Activated T-helper 17 cell treated with anti-CD3 and anti-CD28 coated beads, Interleukin-2, amount 50 U/mL, for 72 hours (primary cell): ENCODE data around the gene PTTG1IP. TPM values are rescaled to one million over a fixed set of nuclear protein-coding genes. Genes with fewer than 3 reads are reported as not detected.

ENCODE experiments used
- ATAC-seq: fragments of 150-1000 bp; cut with Tn5 transposase; replicated peaks from 2 replicates; pipeline ENCODE4 v1.10.0; 2021; ENCODE audit warnings: mild to moderate bottlenecking, moderate library complexity
- H3K27ac Mint-ChIP-seq: one replicate; pipeline ENCODE4 v1.8.0; 2022; ENCODE audit warnings: mixed read lengths
- H3K27me3 Mint-ChIP-seq: one replicate; pipeline ENCODE4 v1.8.0; 2022; ENCODE audit warnings: mixed read lengths
- H3K36me3 Mint-ChIP-seq: one replicate; pipeline ENCODE4 v1.8.0; 2022; ENCODE audit warnings: low read depth, mild to moderate bottlenecking, mixed read lengths
- H3K4me1 Mint-ChIP-seq: one replicate; pipeline ENCODE4 v1.8.0; 2022; ENCODE audit warnings: mixed read lengths
- H3K4me3 Mint-ChIP-seq: one replicate; pipeline ENCODE4 v1.8.0; 2022; ENCODE audit warnings: mild to moderate bottlenecking, mixed read lengths
- H3K9me3 Mint-ChIP-seq: one replicate; pipeline ENCODE4 v1.8.0; 2022; ENCODE audit warnings: mixed read lengths
- total RNA-seq, 2 donors: library from RNA; stranded (reverse); gene quantifications; one replicate each; pipeline ENCODE4 v1.2.3, GENCODE V29; 2022

PTTG1IP gene
- total RNA-seq, 2 donors from 2014 or later, result 76.5 to 78.8 TPM

- no peaks in the 10 kb centered on the region for H3K27me3 Mint-ChIP-seq
Observed at GRCh38 chr21:44903689-44904088, 30.2 kb upstream of the PTTG1IP start.

DNA sequence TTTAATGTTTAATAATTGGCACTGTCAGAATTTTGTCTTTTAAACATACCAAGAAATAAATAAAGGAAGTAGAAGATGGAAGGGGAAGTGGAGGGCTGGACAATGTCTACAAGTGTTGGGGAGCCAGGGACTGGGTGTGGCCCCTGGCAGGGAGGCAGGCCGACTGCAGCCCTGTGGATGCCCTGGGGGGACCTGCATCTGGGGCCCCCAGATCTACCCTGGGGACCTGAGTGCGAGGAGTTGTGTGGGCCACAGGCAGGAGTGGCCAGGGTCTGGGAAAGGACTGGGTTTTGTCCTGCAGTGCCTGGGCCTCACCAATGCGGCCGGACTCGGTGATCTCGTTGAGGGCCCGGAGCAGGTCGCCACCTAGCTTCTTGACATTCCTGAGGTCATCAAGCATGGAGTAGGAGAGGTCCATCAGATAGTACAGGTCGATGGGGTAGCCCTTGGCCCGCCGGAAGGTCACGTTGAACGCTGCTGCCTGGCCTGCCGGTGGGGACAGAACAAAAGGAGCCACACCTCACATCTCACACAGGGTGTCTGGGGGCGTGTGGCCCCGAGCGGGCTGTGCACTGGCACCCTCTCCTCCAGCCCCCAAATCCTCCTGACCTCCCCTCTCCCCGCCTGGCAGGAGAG is 29.7 kb upstream of the PTTG1IP start:
- Mint-ChIP-seq H3K4me3 (no peak overlapping the region), H3K36me3 (peaks cover 96% of the 10 kb centered on the region), H3K27me3 (no peaks in the 10 kb centered on the region), H3K9me3 (no peaks in the 10 kb centered on the region), H3K4me1 (peaks cover 12% of the 10 kb centered on the region), H3K27ac (peak overlapping the region; percentile 47)
- ATAC-seq, result no peak

More at GRCh38 chr21:44903689-44904088, 30.2 kb upstream of the PTTG1IP start:
- no peak for ATAC-seq
- peaks cover 94% of the 10 kb centered on the region for H3K36me3 Mint-ChIP-seq
- H3K27ac Mint-ChIP-seq, result no peak overlapping the region
- H3K4me3 Mint-ChIP-seq, result no peak overlapping the region
- H3K9me3 Mint-ChIP-seq, result no peaks in the 10 kb centered on the region
- peaks cover 12% of the 10 kb centered on the region for H3K4me1 Mint-ChIP-seq

DNA sequence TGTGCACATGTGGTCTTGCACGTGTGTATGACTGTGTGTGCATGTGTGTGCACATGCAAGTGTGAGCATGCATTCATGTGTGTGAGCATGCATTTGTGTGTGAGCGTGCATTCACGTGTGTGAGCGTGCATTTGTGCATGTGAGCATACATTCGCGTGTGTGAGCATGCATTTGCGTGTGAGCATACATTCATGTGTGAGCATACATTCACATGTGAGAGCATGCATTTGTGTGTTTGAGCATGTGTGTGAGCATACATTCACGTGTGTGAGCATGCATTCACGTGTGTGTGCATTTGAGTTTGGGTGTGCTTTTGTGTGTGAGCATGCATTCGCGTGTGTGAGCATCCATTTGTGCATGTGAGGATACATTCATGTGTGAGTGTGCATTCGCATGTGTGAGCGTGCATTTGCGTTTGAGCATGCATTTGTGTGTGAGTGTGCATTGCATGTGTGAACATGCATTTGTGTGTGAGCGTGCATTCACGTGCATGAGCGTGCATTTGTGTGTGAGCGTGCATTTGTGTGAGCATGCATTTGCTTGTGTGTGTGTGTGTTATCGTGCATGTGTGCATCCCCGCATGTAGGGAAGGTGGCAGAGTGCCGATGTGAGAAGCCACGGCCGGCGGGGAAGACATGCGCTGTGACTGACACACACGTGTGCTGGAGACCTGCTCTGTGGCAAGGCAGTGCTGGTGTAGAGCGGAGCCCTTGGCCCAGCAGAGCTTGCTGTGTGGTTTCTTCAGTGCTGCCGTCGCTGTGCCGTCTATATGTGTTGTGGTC is 29.0 kb upstream of the PTTG1IP start:
- peaks cover 95% of the 10 kb centered on the region for H3K36me3 Mint-ChIP-seq
- H3K4me1 Mint-ChIP-seq, result peaks cover 12% of the 10 kb centered on the region
- no peaks in the 10 kb centered on the region for H3K9me3 Mint-ChIP-seq
- ATAC-seq, result no peak
- no peak overlapping the region for H3K4me3 Mint-ChIP-seq
- H3K27me3 Mint-ChIP-seq, result no peaks in the 10 kb centered on the region
- peak overlapping the region; percentile 47 for H3K27ac Mint-ChIP-seq

DNA sequence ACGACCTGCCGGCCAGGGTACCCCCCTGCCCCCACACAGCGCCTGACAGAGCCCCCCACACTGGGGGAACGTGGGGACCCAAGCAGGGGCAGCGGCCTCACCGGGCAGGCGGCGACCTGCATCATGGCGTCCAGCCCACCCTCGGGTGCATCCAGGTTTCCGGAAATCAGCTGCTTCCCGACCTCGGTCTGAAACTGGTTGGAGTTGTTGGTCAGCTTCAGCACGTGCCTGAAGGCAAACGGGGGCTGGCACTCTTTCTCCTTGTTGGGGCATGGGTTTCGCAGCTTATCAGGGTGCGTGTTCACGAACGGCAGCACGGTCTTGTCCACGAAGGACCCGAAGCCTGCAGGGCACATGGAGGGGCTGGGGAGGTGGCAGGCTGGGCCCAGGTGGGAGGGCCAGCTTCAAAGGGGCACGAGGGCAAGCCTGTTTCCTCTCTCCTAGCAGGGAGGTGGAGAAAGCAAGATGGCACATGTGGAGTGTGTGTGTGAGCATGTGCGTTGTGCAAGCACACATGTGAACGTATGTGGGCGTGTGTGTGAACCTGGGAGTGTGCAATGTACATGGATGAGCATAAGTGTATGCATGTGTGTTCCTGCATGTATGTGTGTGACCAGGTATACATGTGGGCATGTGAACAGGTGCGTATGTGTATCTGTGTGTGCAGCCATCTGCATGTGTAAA is 28.0 kb upstream of the PTTG1IP start:
- Mint-ChIP-seq H3K9me3 (no peaks in the 10 kb centered on the region), H3K36me3 (peaks cover 88% of the 10 kb centered on the region), H3K27me3 (no peaks in the 10 kb centered on the region)

DNA sequence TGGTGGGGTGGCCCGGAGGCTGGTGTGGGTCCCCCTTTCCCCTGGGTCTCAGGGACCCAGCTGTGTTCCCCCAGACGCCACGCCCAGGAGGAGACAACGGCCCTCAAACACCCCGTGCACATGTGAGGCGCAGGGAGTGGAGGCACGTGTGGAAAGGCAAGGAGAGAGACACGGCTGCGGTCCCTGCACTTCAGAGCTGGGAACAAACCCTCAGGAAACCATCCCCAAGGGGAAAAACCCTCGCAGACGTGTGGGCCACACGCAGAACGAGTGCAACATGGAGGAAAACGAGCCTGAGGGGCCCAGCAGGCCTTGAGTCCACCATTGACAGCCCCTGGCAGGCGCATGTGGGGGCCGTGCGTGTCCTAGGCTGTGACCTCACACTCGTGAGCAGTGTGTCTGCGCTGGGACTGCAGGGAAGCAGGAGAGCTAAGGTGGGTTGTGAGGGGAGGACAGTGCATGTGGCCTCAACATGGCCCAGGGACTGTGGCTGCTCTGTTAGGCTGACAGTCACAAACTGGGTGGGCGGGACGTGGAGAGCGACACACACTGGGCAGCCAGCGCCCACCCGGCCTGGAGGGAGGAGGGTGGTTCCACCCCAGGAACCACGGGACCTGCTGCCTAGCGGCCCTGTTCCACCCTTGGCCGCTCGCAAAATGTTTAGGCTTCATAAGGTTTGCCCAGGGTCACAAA is 27.2 kb upstream of the PTTG1IP start:
- Mint-ChIP-seq H3K36me3 (peaks cover 87% of the 10 kb centered on the region), H3K4me1 (peaks cover 12% of the 10 kb centered on the region), H3K4me3 (no peak overlapping the region), H3K9me3 (no peaks in the 10 kb centered on the region), H3K27me3 (no peaks in the 10 kb centered on the region), H3K27ac (no peak overlapping the region)
- no peak for ATAC-seq

More for the DNA sequence above, 28.0 kb upstream of the PTTG1IP start:
- Mint-ChIP-seq H3K4me1 (peaks cover 12% of the 10 kb centered on the region), H3K4me3 (no peak overlapping the region), H3K27ac (no peak overlapping the region)
- no peak for ATAC-seq

DNA sequence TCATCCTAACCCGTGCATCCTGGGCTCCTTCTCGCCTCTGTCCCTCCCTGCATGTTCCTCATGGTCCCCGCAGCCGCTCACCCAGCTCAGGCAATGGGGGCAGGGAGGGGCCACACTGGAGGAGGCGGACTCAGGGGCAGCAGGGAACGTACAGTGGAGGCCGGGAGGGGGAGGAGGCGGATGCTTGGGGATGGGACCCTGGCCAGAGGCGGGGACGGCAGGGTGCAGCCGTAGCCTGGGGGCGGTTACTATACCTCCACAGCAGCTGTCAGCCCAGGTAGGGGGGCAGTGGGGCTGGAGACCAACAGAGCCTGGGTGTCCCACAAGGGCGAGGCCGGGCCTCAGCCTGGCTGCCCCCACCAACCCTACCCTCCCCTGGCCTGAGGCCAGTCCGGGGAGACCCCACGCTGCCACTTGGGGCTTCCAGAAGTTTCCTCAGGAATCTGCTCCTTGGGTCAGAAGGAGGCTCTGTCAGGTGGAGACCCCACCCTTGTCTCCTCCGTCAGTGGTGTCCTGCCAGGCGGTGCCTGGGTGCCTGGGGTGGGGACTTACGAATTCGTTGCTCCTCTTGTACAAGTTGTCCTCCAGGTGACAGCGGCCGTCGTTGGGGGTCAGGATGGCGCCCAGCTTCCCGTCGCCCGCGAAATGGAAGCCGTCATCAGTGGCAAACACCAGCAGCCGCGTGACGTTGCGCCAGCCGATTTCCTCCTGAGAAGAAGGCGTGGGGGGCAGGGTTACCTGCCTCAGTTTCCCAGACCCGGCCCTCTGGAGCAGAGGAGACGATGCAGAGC is 26.5 kb upstream of the PTTG1IP start:
- H3K4me3 Mint-ChIP-seq, result no peak overlapping the region

GRCh38 chr21:44898851-44899767 is 25.6 kb upstream of the PTTG1IP start:
- ATAC-seq, result no peak
- H3K27ac Mint-ChIP-seq, result peak overlapping the region; percentile 36
- H3K4me3 Mint-ChIP-seq, result no peak overlapping the region
- H3K27me3 Mint-ChIP-seq, result no peaks in the 10 kb centered on the region
- H3K36me3 Mint-ChIP-seq, result peaks cover 82% of the 10 kb centered on the region
- no peaks in the 10 kb centered on the region for H3K9me3 Mint-ChIP-seq
- peaks cover 6% of the 10 kb centered on the region for H3K4me1 Mint-ChIP-seq

More for the DNA sequence above, 26.5 kb upstream of the PTTG1IP start:
- no peaks in the 10 kb centered on the region for H3K27me3 Mint-ChIP-seq
- no peaks in the 10 kb centered on the region for H3K9me3 Mint-ChIP-seq
- ATAC-seq, result no peak
- H3K27ac Mint-ChIP-seq, result no peak overlapping the region
- H3K36me3 Mint-ChIP-seq, result peaks cover 85% of the 10 kb centered on the region
- H3K4me1 Mint-ChIP-seq, result peaks cover 12% of the 10 kb centered on the region

DNA sequence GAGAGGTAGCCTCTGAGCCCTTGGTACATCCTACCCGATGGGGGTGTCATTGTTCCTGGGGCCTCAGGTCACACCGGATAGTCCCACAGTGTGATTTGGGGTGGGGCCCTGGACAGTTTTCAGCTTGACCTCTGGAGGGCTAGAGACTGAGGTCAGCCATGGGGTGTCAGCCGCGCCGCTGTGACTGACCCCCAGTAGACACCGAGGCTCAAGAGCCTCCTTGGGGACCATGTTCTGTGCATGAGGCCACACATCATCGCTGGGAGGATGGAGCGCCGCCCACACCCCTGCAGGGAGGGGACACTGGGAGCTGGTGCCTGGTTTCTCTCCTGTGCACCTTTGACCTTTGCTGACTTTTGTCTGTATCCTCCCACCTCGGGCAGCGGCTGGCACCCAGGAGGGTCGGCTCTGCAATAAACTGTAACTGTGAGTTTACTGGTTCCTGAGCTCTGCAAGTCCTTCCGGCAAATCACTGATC is 24.6 kb upstream of the PTTG1IP start:
- Mint-ChIP-seq H3K4me1 (peaks cover 11% of the 10 kb centered on the region), H3K27ac (peak overlapping the region; percentile 36), H3K9me3 (no peaks in the 10 kb centered on the region), H3K4me3 (no peak overlapping the region), H3K36me3 (peaks cover 82% of the 10 kb centered on the region), H3K27me3 (no peaks in the 10 kb centered on the region)
- ATAC-seq, result no peak

- ATAC-seq, result peak; percentile 30
- H3K27ac Mint-ChIP-seq, result no peak overlapping the region
- peaks cover 7% of the 10 kb centered on the region for H3K4me1 Mint-ChIP-seq
- peaks cover 82% of the 10 kb centered on the region for H3K36me3 Mint-ChIP-seq
- no peaks in the 10 kb centered on the region for H3K27me3 Mint-ChIP-seq
- H3K4me3 Mint-ChIP-seq, result no peak overlapping the region
- no peaks in the 10 kb centered on the region for H3K9me3 Mint-ChIP-seq
Observed at GRCh38 chr21:44897326-44898010, 24.0 kb upstream of the PTTG1IP start.

GRCh38 chr21:44896561-44897286 is 23.2 kb upstream of the PTTG1IP start:
- no peak for ATAC-seq
- Mint-ChIP-seq H3K27me3 (no peaks in the 10 kb centered on the region), H3K4me1 (peaks cover 7% of the 10 kb centered on the region), H3K4me3 (no peak overlapping the region), H3K27ac (no peak overlapping the region), H3K9me3 (no peaks in the 10 kb centered on the region), H3K36me3 (peaks cover 82% of the 10 kb centered on the region)

GRCh38 chr21:44895859-44896258 is 22.4 kb upstream of the PTTG1IP start:
- Mint-ChIP-seq H3K27me3 (no peaks in the 10 kb centered on the region), H3K36me3 (peaks cover 81% of the 10 kb centered on the region), H3K4me3 (no peak overlapping the region), H3K9me3 (no peaks in the 10 kb centered on the region), H3K27ac (no peak overlapping the region), H3K4me1 (peaks cover 7% of the 10 kb centered on the region)
- no peak for ATAC-seq
